DND-41 (cell line): ENCODE data around the gene SLIT1.

Experiments
- CTCF ChIP-seq: IDR thresholded peaks from 2 replicates; pipeline ENCODE4 v1.5.1; 2012; ENCODE audit warnings: borderline replicate concordance, low read length, moderate library complexity, mild to moderate bottlenecking; ENCODE audit not compliant: poor library complexity, severe bottlenecking; ENCODE audit errors: extremely low read depth
- EZH2 ChIP-seq: IDR thresholded peaks from 3 replicates; pipeline ENCODE4 v1.6.1; 2012; ENCODE audit warnings: borderline replicate concordance, low read depth, mild to moderate bottlenecking, moderate library complexity, low read length, inconsistent platforms; ENCODE audit not compliant: severe bottlenecking

DNA sequence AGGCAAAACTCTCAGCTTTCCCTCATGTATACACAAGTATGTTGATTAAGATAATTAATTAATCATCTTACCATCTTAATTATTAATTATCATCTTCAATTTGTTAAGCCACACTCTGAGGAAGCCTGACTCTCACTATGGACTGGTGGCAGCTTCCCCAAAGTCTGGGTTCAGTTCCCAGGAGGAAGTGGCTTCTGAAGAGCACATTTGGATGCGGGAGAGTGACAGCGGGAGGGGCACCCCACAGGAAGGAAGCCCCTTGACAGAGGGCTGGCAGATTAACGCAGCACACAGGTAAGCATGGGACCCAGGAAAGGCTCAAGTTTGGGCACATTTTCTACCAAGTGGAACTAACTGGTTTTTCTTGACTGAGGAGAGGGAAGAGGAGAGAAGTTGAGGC is 13.4 kb upstream of the SLIT1 start:
- TF ChIP-seq EZH2 (no peak), CTCF (no peak)
